Measurements from ENCODE around the gene FMN1.

FMN1 gene

DNA sequence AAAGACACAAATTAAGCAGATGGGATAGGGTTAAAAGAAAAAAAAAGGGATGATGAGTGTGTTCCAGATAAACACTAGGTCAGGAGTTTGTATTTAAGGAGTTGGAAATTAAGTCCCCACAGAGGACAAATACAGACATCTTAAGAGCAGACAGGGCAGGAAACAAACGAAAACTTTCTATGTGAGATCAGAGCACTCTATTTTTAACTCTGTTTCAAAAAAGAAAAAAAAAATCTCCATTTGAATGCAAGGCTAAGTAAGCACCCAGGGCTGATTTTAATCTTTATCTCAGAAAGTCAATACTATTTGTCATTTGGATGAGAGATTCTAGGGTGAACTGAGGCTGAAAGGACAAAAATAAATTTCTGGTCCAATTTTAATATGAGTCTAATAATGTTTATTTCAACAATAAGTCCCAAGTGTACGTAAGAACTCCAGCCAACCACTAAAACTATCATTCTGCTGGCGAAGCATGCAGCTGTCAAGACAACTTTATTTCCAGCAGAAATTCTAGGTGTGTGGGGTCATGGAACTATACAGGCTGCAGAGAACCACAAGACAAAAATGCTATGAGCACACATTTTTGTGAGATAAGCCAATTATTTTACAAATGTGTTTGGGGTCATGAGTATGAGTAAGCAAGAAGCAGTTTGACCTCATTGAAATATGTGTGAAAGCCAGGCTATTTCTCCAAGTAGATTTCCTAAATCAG, 186.1 kb downstream of the FMN1 start:
- no peak for DNase-seq

DNA sequence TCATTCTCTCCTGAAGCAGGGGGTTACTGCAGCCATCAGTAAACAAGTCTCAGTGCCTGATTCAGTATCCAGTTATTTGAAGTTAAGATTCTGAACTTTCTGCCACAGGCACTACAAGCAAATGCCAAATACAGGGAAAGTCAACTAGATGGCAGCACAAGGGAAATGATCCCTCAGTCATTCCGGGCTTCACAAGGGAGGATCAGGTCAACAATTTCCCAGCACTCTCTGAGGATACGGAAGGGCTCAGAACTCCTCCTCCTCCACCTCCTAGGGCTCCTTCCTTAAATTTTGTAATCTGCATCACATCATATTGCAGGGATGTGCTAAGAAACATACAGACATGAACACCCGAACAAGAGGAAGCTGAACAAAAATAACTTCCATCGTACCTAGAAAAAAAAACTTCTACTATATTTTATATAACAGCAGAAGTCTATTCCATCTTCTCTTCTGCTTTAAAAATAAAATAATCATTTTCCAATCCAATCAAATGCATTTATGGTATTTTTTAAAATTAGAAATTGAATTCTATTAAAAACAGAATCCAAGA, 187.1 kb downstream of the FMN1 start:
- no peak for DNase-seq

- no peak for DNase-seq
Measured at GRCh38 chr15:33005582-33005981, 188.9 kb downstream of the FMN1 start.

DNA sequence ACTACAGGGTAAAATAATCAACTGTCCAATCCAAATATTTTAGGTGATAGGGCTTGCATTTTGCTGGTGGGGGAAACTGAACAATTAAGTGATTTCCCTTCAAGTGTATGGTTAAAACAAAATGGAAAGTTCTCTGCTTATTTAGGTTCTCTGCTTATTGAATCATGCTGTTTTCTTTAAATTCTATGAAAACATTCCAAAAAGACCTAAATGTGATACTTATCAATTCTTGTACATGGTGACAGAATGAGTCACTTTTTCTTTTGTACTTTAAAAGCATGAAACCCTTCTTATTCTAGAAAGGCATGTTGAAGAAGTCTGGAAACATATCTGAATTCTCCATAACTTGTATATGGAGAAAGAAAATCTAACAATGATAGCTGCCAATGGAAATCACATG, 192.6 kb downstream of the FMN1 start:
- no peak for DNase-seq

GRCh38 chr15:32998979-32999672, 195.4 kb downstream of the FMN1 start:
- DNase-seq = no peak

DNA sequence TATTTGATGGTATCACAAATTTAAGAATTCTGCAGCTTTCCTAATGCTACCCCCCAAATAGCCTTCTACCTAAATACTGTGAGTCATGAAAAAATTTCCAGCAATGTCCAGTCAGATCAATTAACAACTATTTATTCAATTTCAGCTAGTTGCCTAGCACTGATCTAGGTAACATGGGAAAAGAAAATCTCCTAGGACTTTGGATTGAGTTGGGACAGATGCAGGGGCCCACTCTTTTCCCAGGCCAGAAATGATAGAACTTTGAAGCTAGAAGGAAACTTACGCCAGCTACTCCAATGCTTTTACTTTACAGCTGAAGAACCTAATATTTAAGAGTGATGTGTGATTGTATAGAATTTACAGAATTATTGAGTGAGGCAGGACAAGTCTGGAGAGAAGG, 196.3 kb downstream of the FMN1 start:
- no peak for DNase-seq

DNA sequence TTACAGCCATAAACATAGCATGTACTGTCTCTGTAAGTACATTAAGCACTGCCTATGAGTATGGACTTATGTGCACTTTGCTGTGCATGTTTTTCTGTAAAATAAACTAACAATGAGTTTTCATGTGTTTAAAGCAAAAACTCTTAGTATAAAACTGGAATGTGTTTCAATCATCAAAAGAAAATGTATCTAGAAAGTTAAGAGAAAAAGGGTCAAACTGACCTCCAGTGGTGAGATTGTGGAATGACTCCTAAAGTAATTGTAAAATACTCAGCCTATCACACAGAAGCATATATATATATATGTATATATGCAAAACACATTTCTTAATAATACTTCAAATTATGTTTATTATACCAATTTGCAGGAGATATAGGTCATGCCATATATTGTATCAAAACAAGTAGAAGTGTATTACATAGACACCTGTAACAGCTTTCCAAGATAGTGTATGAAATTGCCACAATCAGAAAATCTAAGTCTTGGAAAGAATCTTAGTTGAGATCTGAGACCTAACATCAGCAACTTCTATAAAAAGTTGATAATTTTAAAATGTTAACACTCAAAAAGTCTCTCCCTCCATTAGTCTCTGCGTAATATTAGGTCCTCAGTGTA, 199.6 kb downstream of the FMN1 start:
- DNase-seq = no peak

GRCh38 chr15:32993285-32993684, 201.2 kb downstream of the FMN1 start:
- DNase-seq = no peak

GRCh38 chr15:32991619-32992111, 202.8 kb downstream of the FMN1 start:
- DNase-seq = no peak

GRCh38 chr15:32990071-32990470, 204.4 kb downstream of the FMN1 start:
- DNase-seq = no peak

GRCh38 chr15:32987067-32987466, 207.4 kb downstream of the FMN1 start:
- DNase-seq = no peak

DNA sequence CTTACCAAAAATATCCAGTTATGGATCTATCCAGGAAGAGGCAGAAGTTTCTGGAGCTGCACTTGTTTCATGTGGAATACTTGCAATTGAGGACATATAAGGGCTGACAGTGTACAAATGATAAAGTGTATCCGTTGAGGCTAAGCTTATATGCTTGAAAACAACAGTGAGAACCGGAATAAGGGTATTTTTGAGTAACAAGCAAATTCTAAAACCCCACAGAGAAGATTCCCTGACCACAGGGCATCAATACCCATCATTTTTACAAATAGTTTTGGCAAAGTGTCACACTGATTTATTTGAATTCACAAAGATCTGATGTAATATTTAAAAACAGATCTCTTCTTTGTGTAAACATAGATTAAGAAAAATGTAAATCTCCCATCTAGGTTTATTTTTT, 208.4 kb downstream of the FMN1 start:
- DNase-seq = no peak

GRCh38 chr15:32983679-32984078, 210.8 kb downstream of the FMN1 start:
- DNase-seq = no peak

DNA sequence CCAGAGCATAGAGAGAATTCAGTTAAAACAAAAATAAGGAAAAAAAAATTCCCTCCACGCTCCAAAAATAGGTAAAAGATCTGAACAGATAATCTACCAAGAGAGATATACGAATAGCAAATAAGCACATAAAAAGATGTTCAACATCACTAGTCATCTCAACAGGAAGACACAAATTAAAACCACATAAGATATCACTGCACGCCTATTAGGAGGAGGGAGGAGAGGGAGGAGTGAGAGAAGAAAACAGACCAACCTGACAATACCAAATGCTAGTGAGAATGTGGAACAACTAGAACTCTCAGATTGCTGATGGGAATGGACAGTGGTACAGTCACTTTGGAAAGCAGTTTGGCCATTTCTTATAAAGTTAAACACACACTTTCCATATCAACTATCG, 212.5 kb downstream of the FMN1 start:
- no peak for DNase-seq

DNA sequence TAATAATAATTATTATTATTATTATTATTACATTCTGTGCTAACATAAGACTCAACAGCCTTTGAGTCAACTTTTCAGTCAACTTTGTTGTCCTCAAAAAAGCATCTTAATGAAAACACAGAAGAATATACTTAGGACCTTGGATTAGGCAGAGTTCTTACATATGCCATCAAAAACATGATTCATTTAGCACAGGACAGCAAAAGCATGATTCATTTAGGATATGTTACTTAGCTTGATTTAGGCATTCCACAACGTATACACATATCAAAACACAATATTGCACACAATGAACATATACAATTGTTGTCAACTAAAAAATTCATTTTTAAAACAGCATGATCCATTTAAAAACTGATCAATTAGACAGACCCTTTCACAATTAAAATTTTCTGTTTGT, 213.0 kb downstream of the FMN1 start:
- no peak for DNase-seq

GRCh38 chr15:32979710-32980109, 214.8 kb downstream of the FMN1 start:
- DNase-seq = no peak

DNA sequence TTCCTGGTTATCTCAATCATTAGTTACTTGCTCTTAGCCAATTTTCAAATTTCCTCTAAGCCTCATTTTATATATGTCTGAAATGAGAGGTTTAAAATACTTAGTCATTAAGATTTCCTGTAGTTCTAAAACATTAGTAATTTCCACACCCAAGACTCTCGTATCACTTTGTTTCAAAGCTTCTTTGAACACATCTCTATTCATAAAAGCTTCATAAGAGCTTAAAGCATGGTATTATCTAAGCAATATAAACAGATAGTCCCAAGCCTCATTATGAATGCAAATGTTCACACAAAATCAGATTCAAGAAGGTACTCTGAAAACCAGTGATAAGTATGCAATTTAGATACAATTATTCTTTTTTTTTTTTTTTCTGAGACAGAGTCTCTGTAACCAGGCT, 217.0 kb downstream of the FMN1 start:
- no peak for DNase-seq

DNA sequence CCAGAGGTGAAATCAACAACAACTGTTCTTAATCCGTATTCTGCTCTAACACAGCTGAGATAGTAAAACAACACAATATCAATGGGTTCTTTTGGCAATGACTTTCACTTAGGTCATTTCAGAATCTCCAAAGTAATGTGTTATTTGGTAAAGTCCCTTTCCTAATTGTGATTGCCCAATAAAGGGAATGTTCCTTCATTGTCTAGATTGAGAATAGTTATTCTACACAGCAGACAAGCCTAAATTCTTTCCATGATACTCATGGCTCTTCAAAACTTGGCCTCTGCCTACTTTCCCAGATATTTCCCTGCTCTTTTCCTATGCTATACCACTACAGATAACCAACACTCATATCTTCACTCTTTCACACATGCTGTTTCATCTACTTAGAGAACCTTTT, 219.8 kb downstream of the FMN1 start:
- no peak for DNase-seq

GRCh38 chr15:32972686-32973085, 221.8 kb downstream of the FMN1 start:
- no peak for DNase-seq

- no peak for DNase-seq
Measured at GRCh38 chr15:32970847-32971246, 223.7 kb downstream of the FMN1 start.

DNA sequence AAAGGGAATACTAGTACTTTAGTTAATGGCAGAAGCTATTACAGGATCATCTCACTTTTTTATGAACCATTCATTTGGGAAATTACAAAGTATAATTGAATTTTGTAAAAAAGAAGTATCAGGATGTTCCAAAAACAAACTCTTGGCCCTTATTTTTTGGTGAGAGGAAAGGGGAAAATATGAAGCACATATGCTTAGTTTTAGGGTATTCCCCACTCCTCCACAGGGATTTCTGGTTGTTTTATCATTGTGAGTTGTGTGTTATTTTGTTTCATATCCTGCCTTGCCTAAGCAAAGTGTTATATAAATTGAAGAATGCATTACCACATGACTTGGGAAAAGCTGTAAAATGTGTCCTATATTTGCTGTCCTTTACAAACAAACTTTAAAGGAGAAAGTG, 227.0 kb downstream of the FMN1 start:
- no peak for DNase-seq

DNA sequence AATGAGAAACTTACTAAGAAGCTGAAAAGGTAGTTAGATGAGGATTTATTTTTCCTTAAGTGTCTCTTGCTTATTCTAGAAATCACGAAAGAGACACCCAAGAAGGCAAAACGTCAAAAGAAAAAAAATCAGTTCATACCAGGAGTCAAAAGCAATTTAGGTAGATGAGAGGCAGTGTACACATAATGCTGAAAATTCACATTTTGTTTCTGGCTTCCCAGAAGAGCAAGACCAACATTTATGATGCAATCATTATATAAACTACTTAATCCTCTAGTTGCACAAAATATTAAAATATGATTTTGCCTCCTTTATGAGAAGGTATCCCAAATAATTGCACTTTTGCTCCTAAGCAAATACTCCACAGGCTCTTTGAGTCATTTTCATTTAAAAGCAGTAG, 228.0 kb downstream of the FMN1 start:
- DNase-seq = no peak

GRCh38 chr15:32965897-32966296, 228.6 kb downstream of the FMN1 start:
- no peak for DNase-seq

- no peak for DNase-seq
Measured at GRCh38 chr15:32959077-32959476, 235.4 kb downstream of the FMN1 start.

Measured in CD4-positive, alpha-beta T cell treated with Interleukin-4 for 1 hour (primary cell).